H1 (cell line): ENCODE measurements around the gene SEL1L3. TPM values are rescaled to one million over a fixed set of nuclear protein-coding genes. Genes with fewer than 3 reads are reported as not detected.

Source experiments
- CTCF ChIA-PET: fragments of 300-600 bp; sonication (Branson Sonifier 250); formaldehyde crosslinking; loops from one replicate; lab custom pipeline; 2021; ENCODE audit not compliant: partially characterized antibody; lab: Charles Lee
- POLR2A ChIA-PET: fragments of 300-600 bp; sonication (Branson Sonifier 250); formaldehyde crosslinking; loops from one replicate; lab custom pipeline; 2021; ENCODE audit warnings: inconsistent platforms; ENCODE audit not compliant: partially characterized antibody; lab: Charles Lee
- DNase-seq, 2 experiments: peaks; one replicate each; pipeline versions ENCODE4 v3.0.0 to v3.0.0-alpha.2; 2010 to 2022; ENCODE audit warnings: low spot score in 2 of 2, low read depth in 1 of 2, mixed read lengths in 1 of 2
- FAIRE-seq: peaks from 2 replicates; lab custom pipeline; 2011; peaks lifted over from hg19 to GRCh38; lab: Jason Lieb, UNC
- H2AFZ ChIP-seq: 2 replicates; pipeline ENCODE4 v1.8.1; 2012; ENCODE audit warnings: low read length, inconsistent platforms
- H2AK5ac ChIP-seq: 2 replicates; pipeline ENCODE4 v1.6.1; 2013; ENCODE audit warnings: low read depth, low read length
- H2BK120ac ChIP-seq: replicated peaks from 2 replicates; pipeline ENCODE3; 2013; ENCODE audit warnings: low read depth, low read length, inconsistent platforms
- H2BK12ac ChIP-seq: 2 replicates; pipeline ENCODE4 v1.6.1; 2013; ENCODE audit warnings: low read depth, low read length
- H2BK15ac ChIP-seq: 2 replicates; pipeline ENCODE4 v1.6.1; 2013; ENCODE audit warnings: low read length
- H2BK20ac ChIP-seq: 2 replicates; pipeline ENCODE4 v1.6.1; 2013; ENCODE audit warnings: low read length
- H2BK5ac ChIP-seq: 2 replicates; pipeline ENCODE4 v1.6.1; 2013; ENCODE audit warnings: low read depth, low read length
- H3K14ac ChIP-seq: 2 replicates; pipeline ENCODE4 v1.6.1; 2013; ENCODE audit warnings: inconsistent platforms; ENCODE audit not compliant: insufficient read length
- H3K18ac ChIP-seq: 2 replicates; pipeline ENCODE4 v1.6.1; 2013; ENCODE audit warnings: low read length; ENCODE audit errors: extremely low read depth
- H3K23ac ChIP-seq: 2 replicates; pipeline ENCODE4 v1.6.1; 2013; ENCODE audit warnings: inconsistent platforms; ENCODE audit not compliant: insufficient read length
- H3K23me2 ChIP-seq: 2 replicates; pipeline ENCODE4 v1.6.1; 2013; ENCODE audit warnings: low read depth, low read length
- H3K27ac ChIP-seq: 2 replicates; pipeline ENCODE4 v1.6.1; 2011; ENCODE audit warnings: low read depth, low read length, inconsistent platforms
- H3K27me3 ChIP-seq, 4 experiments: replicated peaks in 1 of 4; 1 replicate in 1 of 4; 2 replicates in 3 of 4; pipeline versions ENCODE4 v1.6.1 to v1.8.1; 2011 to 2013; ENCODE audit warnings: low read length in 3 of 4, mild to moderate bottlenecking in 3 of 4, inconsistent platforms in 2 of 4, mixed read lengths in 2 of 4, moderate library complexity in 1 of 4; ENCODE audit not compliant: control insufficient read depth in 3 of 4, insufficient read depth in 3 of 4; ENCODE audit errors: extremely low read depth in 1 of 4
- H3K36me3 ChIP-seq, 4 experiments: 2 replicates each; pipeline versions ENCODE4 v1.6.1 to v1.8.1; 2011 to 2013; ENCODE audit warnings: mild to moderate bottlenecking in 4 of 4, low read length in 3 of 4, moderate library complexity in 2 of 4, control low read depth in 1 of 4, inconsistent platforms in 1 of 4; ENCODE audit not compliant: insufficient read depth in 4 of 4, control insufficient read depth in 2 of 4
- H3K4ac ChIP-seq: replicated peaks from 2 replicates; pipeline ENCODE3; 2013; ENCODE audit warnings: low read length, low read depth, mixed read lengths, inconsistent platforms; ENCODE audit not compliant: insufficient read length
- H3K4me1 ChIP-seq, 4 experiments: replicated peaks in 1 of 4; 1 replicate in 1 of 4; 2 replicates in 3 of 4; pipeline versions ENCODE4 v1.6.1 to v1.8.1; 2011 to 2013; ENCODE audit warnings: low read length in 3 of 4, inconsistent platforms in 2 of 4, mixed read lengths in 1 of 4; ENCODE audit not compliant: insufficient read depth in 4 of 4, control insufficient read depth in 3 of 4
- H3K4me2 ChIP-seq, 2 experiments: 2 replicates each; pipeline versions ENCODE4 v1.6.1 to v1.8.1; 2011 to 2013; ENCODE audit warnings: low read depth in 2 of 2, low read length in 2 of 2, control low read depth in 1 of 2, inconsistent platforms in 1 of 2, mild to moderate bottlenecking in 1 of 2; ENCODE audit not compliant: insufficient read depth in 1 of 2
- H3K4me3 ChIP-seq, 4 experiments: fragments of 200-600, 300-600 bp in 1 of 4; sonication (generic), shearing (Covaris generic), sonication (Bioruptor Twin) in 1 of 4; 2 replicates each; pipeline versions ENCODE4 v1.5.1 to v1.8.1; 2011 to 2016; ENCODE audit warnings: low read length in 4 of 4, low read depth in 3 of 4, control low read depth in 2 of 4, inconsistent platforms in 2 of 4, mild to moderate bottlenecking in 2 of 4, mixed read lengths in 1 of 4, moderate library complexity in 1 of 4; ENCODE audit not compliant: insufficient read depth in 2 of 4; ENCODE audit errors: extremely low read depth in 1 of 4
- H3K56ac ChIP-seq: replicated peaks from 2 replicates; pipeline ENCODE3; 2013; ENCODE audit warnings: low read depth, mild to moderate bottlenecking, mixed read lengths, low read length, inconsistent platforms; ENCODE audit not compliant: insufficient read length
- H3K79me1 ChIP-seq: 2 replicates; pipeline ENCODE4 v1.6.1; 2013; ENCODE audit warnings: low read depth, low read length, control low read depth
- H3K79me2 ChIP-seq, 2 experiments: 2 replicates each; pipeline versions ENCODE4 v1.6.1 to v1.8.1; 2012 to 2013; ENCODE audit warnings: low read length in 2 of 2, mild to moderate bottlenecking in 2 of 2, inconsistent platforms in 1 of 2; ENCODE audit not compliant: insufficient read depth in 2 of 2, control insufficient read depth in 1 of 2
- H3K9ac ChIP-seq, 4 experiments: replicated peaks in 1 of 4; 1 replicate in 1 of 4; 2 replicates in 3 of 4; pipeline versions ENCODE4 v1.6.1 to v1.8.1; 2011 to 2013; ENCODE audit warnings: low read depth in 3 of 4, low read length in 3 of 4, control low read depth in 2 of 4, mild to moderate bottlenecking in 2 of 4, moderate library complexity in 2 of 4, inconsistent platforms in 1 of 4; ENCODE audit errors: extremely low read depth in 1 of 4
- H3K9me3 ChIP-seq, 2 experiments: 2 replicates each; pipeline versions ENCODE4 v1.6.1 to v1.8.1; 2012 to 2013; ENCODE audit warnings: mild to moderate bottlenecking in 2 of 2, moderate library complexity in 2 of 2, control low read depth in 1 of 2, inconsistent platforms in 1 of 2, low read depth in 1 of 2, low read length in 1 of 2, mixed read lengths in 1 of 2; ENCODE audit not compliant: insufficient read depth in 2 of 2
- H4K20me1 ChIP-seq, 2 experiments: replicated peaks in 1 of 2; 2 replicates each; pipeline versions ENCODE3 to v1.8.1; 2011 to 2013; ENCODE audit warnings: inconsistent platforms in 2 of 2, low read length in 2 of 2, mild to moderate bottlenecking in 1 of 2; ENCODE audit not compliant: insufficient read depth in 2 of 2, control insufficient read depth in 1 of 2
- H4K5ac ChIP-seq: 2 replicates; pipeline ENCODE4 v1.6.1; 2013; ENCODE audit warnings: low read length, low read depth, mixed read lengths, inconsistent platforms; ENCODE audit not compliant: insufficient read length
- H4K8ac ChIP-seq: 2 replicates; pipeline ENCODE4 v1.8.0; 2013; ENCODE audit warnings: mild to moderate bottlenecking, moderate library complexity, low read length, inconsistent platforms; ENCODE audit not compliant: insufficient read depth; ENCODE audit errors: extremely low read depth
- H4K91ac ChIP-seq: replicated peaks from 2 replicates; pipeline ENCODE3; 2013; ENCODE audit warnings: low read length, mixed read lengths, inconsistent platforms; ENCODE audit not compliant: insufficient read length
- CHD2 ChIP-seq: IDR thresholded peaks from 2 replicates; pipeline ENCODE4 v1.6.1; 2012; ENCODE audit warnings: low read length, improper control_type of control experiment
- KDM5A ChIP-seq: fragments of 200-600 bp; IDR thresholded peaks from 2 replicates; pipeline ENCODE4 v1.7.1; 2012; ENCODE audit warnings: mild to moderate bottlenecking, low read length, inconsistent platforms, mixed read lengths
- MAFK ChIP-seq: IDR thresholded peaks from 2 replicates; pipeline ENCODE4 v1.6.1; 2012; ENCODE audit warnings: low read depth, mild to moderate bottlenecking, improper control_type of control experiment, low read length
- SP1 ChIP-seq: IDR thresholded peaks from 2 replicates; pipeline ENCODE4 v1.6.1; 2011; ENCODE audit warnings: low read depth, low read length
- SP4 ChIP-seq: IDR thresholded peaks from 2 replicates; pipeline ENCODE4 v1.6.1; 2012; ENCODE audit warnings: low read length, inconsistent platforms
- WGBS, 2 experiments: shearing (Covaris generic) in 1 of 2; methylation state at CpG; one replicate each; pipeline versions ENCODE4 v1.1.6 to v1.1.7; 2013 to 2015; ENCODE audit warnings: low lambda C conversion rate in 2 of 2, mixed read lengths in 2 of 2, inconsistent platforms in 1 of 2, low coverage in 1 of 2, missing lambda C conversion rate in 1 of 2; ENCODE audit not compliant: insufficient replicate concordance in 2 of 2, insufficient coverage in 1 of 2, insufficient read length in 1 of 2; ENCODE audit errors: extremely low coverage in 1 of 2, missing lambda C conversion rate in 1 of 2; 5-methylcytosine and 5-hydroxymethylcytosine counted together
- polyA plus RNA-seq, 7 experiments: library from polyadenylated mRNA; depleted of rRNA in 3 of 7; stranded (reverse) in 5 of 7; unstranded in 2 of 7; fragments of >200 nt in 5 of 7; fragments of 200-250 nt in 2 of 7; gene quantifications; 1 replicate in 5 of 7; 2 replicates in 1 of 7; 4 replicates in 1 of 7; pipeline versions ENCODE4 v1.2.1 to v1.2.3, GENCODE V29; 2011 to 2013; ENCODE audit warnings: missing spikeins in 2 of 7, mixed read lengths in 2 of 7
- total RNA-seq: library from RNA; stranded (reverse); fragmentation: NEBNext Ultra II Directional; extraction: Animal tissue kit (Norgen Biotek cat#: 25700); gene quantifications from 2 replicates; pipeline ENCODE4 v1.2.1, GENCODE V29; 2021
- TF ChIP-seq, protein P1 (sequence below): IDR thresholded peaks from 2 replicates; pipeline ENCODE4 v1.6.1; 2012; ENCODE audit warnings: inconsistent platforms

Gene SEL1L3
- total and polyA plus RNA-seq, 2 of the 8 experiments (the other 6 are each of a cell fraction or from before 2014, with no cell fraction given) = 18.2 to 54.0 TPM

DNA sequence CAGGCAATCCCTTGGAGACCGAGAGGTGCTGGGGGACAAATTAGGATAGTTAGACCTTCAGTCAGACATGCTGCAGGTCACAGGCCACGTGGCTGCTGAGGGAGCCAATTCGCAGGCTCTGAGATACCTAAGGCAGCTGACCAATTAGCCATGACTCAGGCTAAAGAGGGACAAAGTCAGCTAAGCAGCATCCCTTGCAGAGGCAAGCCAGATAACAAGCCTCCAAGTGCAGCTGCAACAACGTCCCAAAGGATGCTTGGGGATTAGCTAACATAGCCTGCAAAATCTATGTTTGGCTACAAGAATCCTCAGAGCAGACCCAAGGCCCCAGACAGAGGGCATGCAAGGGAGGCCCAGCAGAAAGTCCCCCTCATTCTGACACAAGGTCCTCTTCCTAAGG, 93.5 kb downstream of the SEL1L3 start:
- no peaks in the 10 kb centered on the region for H3K79me1 ChIP-seq
- no peak overlapping the region for H2BK5ac ChIP-seq
- peaks cover 7 to 19% (median 12%) of the 10 kb centered on the region in 4 experiments; a peak in 6 of 8 replicates for H3K36me3 ChIP-seq
- no peak overlapping the region for H2BK12ac ChIP-seq
- H3K9me3 ChIP-seq = no peaks in the 10 kb centered on the region
- DNase-seq = no peak
- H3K9ac ChIP-seq = no peak overlapping the region
- H2AFZ ChIP-seq = no peak overlapping the region
- H2BK15ac ChIP-seq = no peak overlapping the region
- H3K4me2 ChIP-seq = no peak overlapping the region
- POLR2A ChIA-PET = no interaction called here
- no peak overlapping the region for H2AK5ac ChIP-seq
- no peak overlapping the region for H4K91ac ChIP-seq
- no peaks in the 10 kb centered on the region for H4K20me1 ChIP-seq
- no peak overlapping the region for H3K4me3 ChIP-seq
- no peaks in the 10 kb centered on the region for H3K79me2 ChIP-seq
- no peak overlapping the region for H3K27ac ChIP-seq
- H3K23me2 ChIP-seq = no peaks in the 10 kb centered on the region
- 66% methylated on average over 4 of the region's 4 CpGs; no CpG with 5 or more reads in 1 of the 2 experiments for WGBS, 2 experiments
- H4K5ac ChIP-seq = no peak overlapping the region
- H3K56ac ChIP-seq = no peak overlapping the region
- CTCF ChIA-PET = interaction anchor here (0.6 to 13.1 kb wide), 16 partner anchors 9 to 339 kb away, joined by 3 to 248 read pairs (median 8); no protein-coding TSS in a partner anchor
- no peak overlapping the region for H3K23ac ChIP-seq
- no peak for FAIRE-seq
- H3K18ac ChIP-seq = no peak overlapping the region
- H3K14ac ChIP-seq = no peak overlapping the region
- H2BK20ac ChIP-seq = no peak overlapping the region
- TF ChIP-seq, protein P1, sequence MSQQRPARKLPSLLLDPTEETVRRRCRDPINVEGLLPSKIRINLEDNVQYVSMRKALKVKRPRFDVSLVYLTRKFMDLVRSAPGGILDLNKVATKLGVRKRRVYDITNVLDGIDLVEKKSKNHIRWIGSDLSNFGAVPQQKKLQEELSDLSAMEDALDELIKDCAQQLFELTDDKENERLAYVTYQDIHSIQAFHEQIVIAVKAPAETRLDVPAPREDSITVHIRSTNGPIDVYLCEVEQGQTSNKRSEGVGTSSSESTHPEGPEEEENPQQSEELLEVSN = no peak
- no peak for TF ChIP-seq SP1
- TF ChIP-seq MAFK = no peak
- TF ChIP-seq SP4 = no peak
- TF ChIP-seq KDM5A = no peak
- no peak for TF ChIP-seq CHD2
- H2BK120ac ChIP-seq = no peak overlapping the region
- no peaks in the 10 kb centered on the region for H3K27me3 ChIP-seq
- no peak overlapping the region for H4K8ac ChIP-seq
- H3K4ac ChIP-seq = no peak overlapping the region
- peaks cover 0 to 3% (median 0%) of the 10 kb centered on the region in 4 experiments; a peak in 1 of 7 replicates for H3K4me1 ChIP-seq
